NB4 (cell line): Measurements from ENCODE around the gene COQ3.
A peak's percentile ranks its signal among the peaks of the same experiment; 100 is the strongest.

ENCODE experiments used
- DNase-seq: peaks from one replicate; pipeline ENCODE4 v3.0.0; 2010; ENCODE audit warnings: low read depth
- H3K4me3 ChIP-seq: one replicate; pipeline ENCODE4 v1.5.1; 2011; ENCODE audit warnings: mild to moderate bottlenecking, low read depth, low read length, moderate library complexity
- MYC ChIP-seq: IDR thresholded peaks from 2 replicates; pipeline ENCODE4 v1.6.1; 2011; ENCODE audit warnings: low read depth, low read length
- POLR2A ChIP-seq: IDR thresholded peaks from 2 replicates; pipeline ENCODE4 v1.6.1; 2011; ENCODE audit warnings: mild to moderate bottlenecking; ENCODE audit not compliant: insufficient read length; ENCODE audit errors: extremely low read depth
- TF ChIP-seq, protein P1 (sequence below): IDR thresholded peaks from one replicate; pipeline ENCODE4 v1.5.1; 2012; ENCODE audit warnings: low read depth, low read length
- TF ChIP-seq, protein P2 (sequence below): IDR thresholded peaks from 2 replicates; pipeline ENCODE4 v1.6.1; 2011; ENCODE audit warnings: low read depth, low read length

Gene COQ3

DNA sequence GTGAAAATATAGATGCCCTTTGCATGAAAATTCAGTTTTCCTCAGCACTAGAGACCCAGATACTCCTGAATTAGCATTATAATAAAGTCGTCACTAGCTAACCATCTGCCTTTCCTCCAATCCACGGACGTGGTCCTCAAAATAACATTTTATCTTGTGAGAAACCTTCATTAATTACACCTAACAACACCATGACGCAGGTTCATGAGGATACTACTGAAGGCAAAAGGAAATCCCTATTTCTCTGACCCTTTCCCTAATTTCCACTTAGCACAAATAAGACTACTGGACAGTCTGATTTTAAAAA lies 32.4 kb upstream of the COQ3 start:
- TF ChIP-seq, protein P1, sequence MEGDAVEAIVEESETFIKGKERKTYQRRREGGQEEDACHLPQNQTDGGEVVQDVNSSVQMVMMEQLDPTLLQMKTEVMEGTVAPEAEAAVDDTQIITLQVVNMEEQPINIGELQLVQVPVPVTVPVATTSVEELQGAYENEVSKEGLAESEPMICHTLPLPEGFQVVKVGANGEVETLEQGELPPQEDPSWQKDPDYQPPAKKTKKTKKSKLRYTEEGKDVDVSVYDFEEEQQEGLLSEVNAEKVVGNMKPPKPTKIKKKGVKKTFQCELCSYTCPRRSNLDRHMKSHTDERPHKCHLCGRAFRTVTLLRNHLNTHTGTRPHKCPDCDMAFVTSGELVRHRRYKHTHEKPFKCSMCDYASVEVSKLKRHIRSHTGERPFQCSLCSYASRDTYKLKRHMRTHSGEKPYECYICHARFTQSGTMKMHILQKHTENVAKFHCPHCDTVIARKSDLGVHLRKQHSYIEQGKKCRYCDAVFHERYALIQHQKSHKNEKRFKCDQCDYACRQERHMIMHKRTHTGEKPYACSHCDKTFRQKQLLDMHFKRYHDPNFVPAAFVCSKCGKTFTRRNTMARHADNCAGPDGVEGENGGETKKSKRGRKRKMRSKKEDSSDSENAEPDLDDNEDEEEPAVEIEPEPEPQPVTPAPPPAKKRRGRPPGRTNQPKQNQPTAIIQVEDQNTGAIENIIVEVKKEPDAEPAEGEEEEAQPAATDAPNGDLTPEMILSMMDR: no peak
- no peak for TF ChIP-seq MYC
- TF ChIP-seq, protein P2, sequence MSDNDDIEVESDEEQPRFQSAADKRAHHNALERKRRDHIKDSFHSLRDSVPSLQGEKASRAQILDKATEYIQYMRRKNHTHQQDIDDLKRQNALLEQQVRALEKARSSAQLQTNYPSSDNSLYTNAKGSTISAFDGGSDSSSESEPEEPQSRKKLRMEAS: no peak
- no peak for TF ChIP-seq POLR2A
- H3K4me3 ChIP-seq: peak overlapping the region; percentile 98
- no peak for DNase-seq

DNA sequence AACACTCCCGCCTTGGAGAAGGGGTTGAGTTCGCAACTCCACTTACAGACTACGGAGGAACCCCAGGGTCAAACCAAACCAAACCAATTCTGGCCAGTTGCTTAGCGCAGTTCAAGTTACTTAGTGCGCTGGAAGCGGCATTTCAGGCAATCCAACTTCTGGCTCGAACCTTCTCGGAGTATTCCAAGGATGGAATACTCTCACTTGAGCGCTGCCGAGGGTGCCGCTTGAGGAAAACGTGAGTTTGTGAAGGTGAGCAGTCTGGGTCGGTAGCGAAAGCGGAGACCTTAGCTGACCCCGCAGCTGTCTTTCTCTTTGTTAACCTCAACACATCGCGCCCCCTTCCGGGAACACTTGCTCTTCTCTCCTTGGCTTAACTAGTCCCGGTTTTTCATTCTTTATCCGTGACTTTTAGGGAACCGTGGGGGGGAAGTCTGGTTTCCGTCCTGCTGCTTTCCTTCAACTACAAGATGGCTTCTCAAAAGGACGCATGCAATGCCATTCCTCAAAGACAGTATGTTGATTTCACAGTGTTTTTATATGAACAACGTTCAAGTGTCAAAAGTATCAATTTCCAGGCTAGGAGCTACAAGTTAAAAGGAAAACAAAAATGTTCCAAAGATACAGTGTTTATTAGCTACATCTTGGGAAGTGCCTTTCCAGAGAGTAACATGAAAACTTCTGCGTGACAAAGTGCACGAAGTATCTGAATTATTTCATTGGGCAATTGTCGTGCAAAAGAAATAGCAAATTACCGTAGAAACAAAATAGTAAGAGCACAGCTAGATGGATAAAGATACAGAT lies 31.9 kb upstream of the COQ3 start:
- TF ChIP-seq, protein P1: peak; percentile 55
- TF ChIP-seq, protein P2: 0 out of 2 replicates have a peak, but pooled peaks have one; percentile 40
- TF ChIP-seq MYC: no peak
- DNase-seq: peak; percentile 96
- H3K4me3 ChIP-seq: peak overlapping the region; percentile 98

DNA sequence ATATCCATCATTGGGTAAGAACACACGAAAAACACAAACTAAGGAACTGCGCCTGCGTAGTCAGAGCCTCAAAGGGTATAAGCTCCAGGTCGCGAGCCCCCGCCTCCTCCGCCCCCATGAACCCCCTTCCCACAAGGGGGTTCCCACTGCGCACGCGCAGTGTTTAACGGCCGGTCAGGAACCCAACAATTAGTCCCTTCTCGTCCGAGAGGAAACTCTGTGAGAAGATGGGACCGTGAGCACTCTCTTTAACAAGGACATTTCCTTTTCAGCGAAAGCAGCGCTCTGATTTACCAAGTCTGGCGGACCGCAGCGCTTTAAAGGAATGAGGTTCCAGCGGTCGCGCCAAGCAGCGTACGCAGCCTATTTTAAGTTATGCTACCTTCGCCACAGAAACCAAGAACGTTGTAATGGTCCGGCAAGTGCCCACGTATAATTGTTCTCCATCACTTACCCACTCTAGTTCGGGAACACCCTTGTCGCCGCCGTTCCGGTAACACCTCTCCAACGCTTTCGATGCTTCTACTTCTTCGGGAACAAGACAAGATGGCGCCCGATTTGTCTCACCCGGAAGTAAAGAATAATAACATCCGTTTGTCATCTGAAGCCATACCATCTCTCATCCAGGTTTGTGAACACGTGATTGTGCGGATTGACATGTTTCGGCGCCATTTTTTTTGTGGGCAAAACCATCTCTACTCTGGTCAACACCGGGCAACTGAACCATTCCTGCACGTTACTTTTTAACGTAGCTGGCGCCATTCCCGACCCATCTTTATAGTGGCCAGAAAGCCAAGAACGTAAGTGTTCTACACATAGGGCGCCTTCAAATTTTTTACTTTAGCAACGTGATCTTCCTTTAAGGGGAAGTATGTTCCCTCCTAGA lies 31.0 kb upstream of the COQ3 start, which contains the start of gene PNISR:
Gene PNISR, minus strand, starts transcription at position 548 of the 886 bp plus-strand sequence. CDS start 10,649 bp downstream, outside the sequence.
- peak within 1 kb of the TSS; percentile 98 for H3K4me3 ChIP-seq
- TF ChIP-seq POLR2A (peak; percentile 89), MYC (peak; percentile 97)
- TF ChIP-seq, protein P1: no peak
- TF ChIP-seq, protein P2: peak; percentile 99
- DNase-seq: peak; percentile 99

DNA sequence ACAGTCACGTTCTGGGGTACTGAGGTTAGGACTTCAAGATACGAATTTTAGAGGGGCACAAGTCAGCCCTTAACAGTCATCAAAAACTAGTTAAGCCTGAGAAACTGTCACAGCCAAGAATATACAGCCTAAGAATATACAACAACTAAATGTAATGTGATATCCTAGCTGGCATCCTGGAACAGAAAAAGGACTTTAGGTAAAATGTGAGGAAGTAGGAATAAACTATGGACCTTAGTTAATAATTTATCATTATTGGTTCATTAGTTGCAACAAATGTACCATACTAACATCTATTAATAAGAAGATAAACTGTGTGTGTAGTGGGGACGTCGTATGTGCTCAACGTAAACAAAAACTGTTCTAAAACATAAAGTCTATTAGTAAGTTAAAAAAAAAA lies 30.0 kb upstream of the COQ3 start:
- TF ChIP-seq MYC (no peak), POLR2A (no peak)
- TF ChIP-seq, protein P1: no peak
- TF ChIP-seq, protein P2: no peak

DNA sequence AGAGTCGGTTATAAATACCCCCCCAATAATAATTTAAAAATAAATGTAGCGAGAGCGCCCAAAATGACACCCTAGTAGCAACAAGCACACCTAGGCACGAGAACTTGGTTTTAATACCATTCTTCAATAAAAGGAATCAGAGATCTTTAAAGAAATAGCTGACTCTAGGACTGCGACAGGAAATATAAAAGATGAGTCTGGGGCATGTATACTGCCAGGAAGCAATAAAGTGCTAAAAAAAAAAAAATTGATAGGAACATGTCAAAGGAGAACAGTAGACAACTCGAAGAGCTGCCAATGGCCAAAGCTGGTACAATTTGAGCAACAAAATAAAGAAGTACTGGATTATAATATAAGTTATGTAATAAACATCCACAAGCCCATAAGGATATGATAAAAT lies 28.9 kb upstream of the COQ3 start:
- peak overlapping the region; percentile 98 for H3K4me3 ChIP-seq
- TF ChIP-seq POLR2A (no peak), MYC (no peak)
- TF ChIP-seq, protein P2: no peak
- TF ChIP-seq, protein P1: no peak
- no peak for DNase-seq

More for the DNA sequence above, 30.0 kb upstream of the COQ3 start:
- peak overlapping the region; percentile 98 for H3K4me3 ChIP-seq
- DNase-seq: no peak
